Skeletal muscle satellite cell (primary cell): Measurements from ENCODE around the gene C12orf56.
"Not testable (repeated sequence)": the region's sequence is repeated elsewhere in the genome, so short reads cannot be mapped to it uniquely, and the experiment has no call there.

Experiments
- H3K27me3 ChIP-seq: 2 replicates; pipeline ENCODE4 v1.7.0; 2013; ENCODE audit warnings: low read length; ENCODE audit not compliant: control insufficient read depth, insufficient read depth
- H3K36me3 ChIP-seq: 2 replicates; pipeline ENCODE4 v1.7.0; 2013; ENCODE audit warnings: mild to moderate bottlenecking, control low read depth, low read length; ENCODE audit not compliant: insufficient read depth
- H3K4me1 ChIP-seq: 2 replicates; pipeline ENCODE4 v1.7.0; 2013; ENCODE audit warnings: low read length; ENCODE audit not compliant: control insufficient read depth, insufficient read depth
- H3K4me2 ChIP-seq: 2 replicates; pipeline ENCODE4 v1.7.0; 2013; ENCODE audit warnings: mild to moderate bottlenecking, low read length
- H3K4me3 ChIP-seq: 2 replicates; pipeline ENCODE4 v1.7.0; 2013; ENCODE audit warnings: low read length
- H3K9ac ChIP-seq: 2 replicates; pipeline ENCODE4 v1.7.0; 2013; ENCODE audit warnings: mild to moderate bottlenecking, low read depth, low read length, moderate library complexity
- H3K9me3 ChIP-seq: replicated peaks from 2 replicates; pipeline ENCODE4 v1.7.0; 2013; ENCODE audit warnings: mild to moderate bottlenecking, control low read depth, low read length

The C12orf56 gene

DNA sequence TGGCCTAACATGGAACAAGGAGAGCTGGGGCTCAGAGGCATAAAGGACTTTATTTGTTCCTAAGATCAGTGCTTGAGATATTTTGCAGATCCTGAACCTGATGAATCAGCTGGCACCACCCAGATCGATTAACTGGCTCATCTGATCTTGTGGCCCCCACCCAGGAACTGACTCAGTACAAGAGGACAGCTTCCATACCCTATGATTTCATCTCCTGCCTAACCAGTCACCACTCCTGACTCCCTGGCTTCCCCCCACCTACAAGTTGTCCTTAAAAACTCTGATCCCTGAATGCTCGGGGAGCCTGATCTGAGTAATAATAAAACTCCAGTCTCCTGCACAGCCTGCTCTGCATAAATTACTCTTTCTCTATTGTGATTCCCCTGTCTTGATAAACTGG is 5.1 kb downstream of the C12orf56 start:
- Histone ChIP-seq H3K27me3 (no peaks in the 10 kb centered on the region), H3K36me3 (no peaks in the 10 kb centered on the region), H3K4me3 (no peak overlapping the region), H3K4me1 (peaks cover 16% of the 10 kb centered on the region), H3K4me2 (peak overlapping the region; percentile 48), H3K9me3 (no peaks in the 10 kb centered on the region), H3K9ac (no peak overlapping the region)

DNA sequence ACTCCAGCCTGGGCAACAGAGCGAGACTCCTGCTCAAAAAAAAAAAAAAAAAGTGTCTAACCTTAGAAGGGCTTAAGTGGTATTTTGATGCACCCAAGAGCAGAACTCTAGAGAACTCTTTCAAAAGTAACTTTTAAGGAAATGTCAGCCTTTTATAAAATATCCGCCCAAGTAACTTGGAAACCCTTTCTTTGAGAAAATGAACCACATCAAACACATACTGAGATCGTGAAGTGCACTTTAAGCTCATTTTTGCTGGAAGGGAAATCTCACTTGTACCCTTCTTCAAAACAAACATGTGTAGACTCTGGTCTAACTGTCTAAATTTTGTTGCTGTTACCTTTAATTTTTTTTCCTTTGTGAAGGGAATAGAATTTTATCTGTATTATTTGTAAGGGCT is 5.5 kb downstream of the C12orf56 start:
- Histone ChIP-seq H3K9ac (no peak overlapping the region), H3K9me3 (peaks cover 2% of the 10 kb centered on the region), H3K4me3 (no peak overlapping the region), H3K27me3 (no peaks in the 10 kb centered on the region), H3K4me2 (peak overlapping the region; percentile 48), H3K4me1 (peaks cover 16% of the 10 kb centered on the region), H3K36me3 (no peaks in the 10 kb centered on the region)

DNA sequence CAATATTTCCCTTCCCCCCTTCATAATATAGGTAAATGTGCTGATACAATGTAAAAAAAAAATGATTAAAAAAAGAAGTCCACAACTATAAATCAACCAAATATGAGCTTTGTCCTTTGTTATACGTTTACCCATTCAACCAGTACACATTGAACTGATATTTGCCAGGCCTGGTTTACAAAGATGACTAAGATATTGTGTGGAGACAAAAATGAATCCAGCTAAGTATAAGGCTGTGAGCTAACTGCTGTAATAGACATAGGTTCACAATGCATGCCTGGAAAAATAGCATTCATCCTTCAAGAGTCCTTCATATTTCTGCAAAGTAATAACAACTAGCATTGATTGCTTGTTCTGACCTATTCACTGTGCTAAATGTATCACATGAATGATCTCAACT is 6.9 kb downstream of the C12orf56 start:
- Histone ChIP-seq H3K4me3 (no peak overlapping the region), H3K36me3 (no peaks in the 10 kb centered on the region), H3K27me3 (no peaks in the 10 kb centered on the region)

DNA sequence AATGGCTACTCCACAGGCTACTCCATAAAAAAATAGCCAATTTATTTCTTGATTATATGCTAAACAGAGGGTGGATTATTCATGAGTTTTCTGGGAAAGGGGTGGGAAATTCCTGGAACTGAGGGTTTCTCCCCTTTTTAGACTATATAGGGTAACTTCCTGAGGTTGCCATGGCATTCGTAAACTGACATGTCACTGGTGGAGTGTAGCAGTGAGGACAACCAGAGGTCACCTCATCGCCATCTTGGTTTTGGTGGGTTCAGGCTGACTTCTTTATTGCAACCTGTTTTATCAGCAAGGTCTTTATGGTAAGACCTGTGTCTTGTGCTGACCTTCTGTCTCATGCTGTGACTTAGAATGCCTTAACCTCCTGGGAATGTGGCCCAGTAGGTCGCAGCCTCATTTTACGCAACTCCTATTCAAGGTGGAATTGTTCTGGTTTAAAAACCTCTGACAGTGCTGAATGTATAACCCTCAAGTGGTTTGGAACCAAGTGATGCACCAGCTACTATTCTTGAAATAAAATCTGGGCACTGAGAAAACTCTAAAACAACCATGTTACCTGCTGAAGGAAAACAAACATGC is 27.7 kb downstream of the C12orf56 start:
- H3K9me3 ChIP-seq: no peaks in the 10 kb centered on the region
- H3K9ac ChIP-seq: no peak overlapping the region
- H3K27me3 ChIP-seq: no peaks in the 10 kb centered on the region
- no peaks in the 10 kb centered on the region for H3K4me1 ChIP-seq
- no peaks in the 10 kb centered on the region for H3K36me3 ChIP-seq
- H3K4me3 ChIP-seq: no peak overlapping the region
- no peak overlapping the region for H3K4me2 ChIP-seq

More for the DNA sequence above, 6.9 kb downstream of the C12orf56 start:
- Histone ChIP-seq H3K9ac (no peak overlapping the region), H3K4me1 (peaks cover 16% of the 10 kb centered on the region), H3K4me2 (no peak overlapping the region), H3K9me3 (peaks cover 2% of the 10 kb centered on the region)

DNA sequence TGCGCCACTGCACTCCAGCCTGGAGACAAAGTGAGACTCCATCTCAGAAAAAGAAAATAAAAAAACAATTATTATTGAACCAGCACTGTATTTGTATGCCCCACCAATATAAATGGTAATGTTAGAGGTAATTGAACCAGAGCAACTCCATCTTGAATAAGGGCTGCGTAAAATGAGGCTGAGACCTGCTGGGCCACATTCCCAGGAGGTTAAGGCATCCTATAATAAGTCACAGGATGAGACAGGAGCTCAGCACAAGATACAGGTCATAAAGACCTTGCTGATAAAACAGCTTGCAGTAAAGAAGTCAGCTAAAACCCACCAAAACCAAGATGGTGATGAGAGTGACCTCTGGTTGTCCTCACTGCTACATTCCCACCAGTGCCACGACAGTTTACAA is 29.4 kb downstream of the C12orf56 start:
- H3K4me2 ChIP-seq, H3K4me3 ChIP-seq, H3K9me3 ChIP-seq, H3K4me1 ChIP-seq, H3K9ac ChIP-seq, H3K27me3 ChIP-seq, H3K36me3 ChIP-seq: not testable (repeated sequence)

DNA sequence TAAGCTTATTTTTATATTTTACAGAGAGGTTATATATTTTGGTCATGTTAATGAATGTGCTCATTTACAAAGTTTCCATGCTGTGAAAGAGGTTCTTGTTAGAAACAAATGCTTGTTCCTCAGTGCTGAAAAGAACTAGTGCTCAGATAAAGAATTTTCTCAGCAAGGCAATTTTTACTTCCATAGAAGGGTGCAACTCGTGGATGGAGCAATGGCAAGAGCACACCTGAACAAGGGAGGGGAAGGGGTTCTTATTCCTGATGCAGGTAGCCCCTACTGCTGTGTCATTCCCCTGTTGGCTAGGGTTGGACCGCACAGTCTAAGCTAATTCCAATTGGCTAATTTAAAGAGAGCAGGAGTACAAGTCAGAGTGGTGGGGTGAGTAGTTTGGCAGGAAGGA is 34.3 kb downstream of the C12orf56 start:
- H3K27me3 ChIP-seq, H3K9ac ChIP-seq, H3K4me2 ChIP-seq, H3K9me3 ChIP-seq, H3K4me1 ChIP-seq, H3K4me3 ChIP-seq, H3K36me3 ChIP-seq: not testable (repeated sequence)

DNA sequence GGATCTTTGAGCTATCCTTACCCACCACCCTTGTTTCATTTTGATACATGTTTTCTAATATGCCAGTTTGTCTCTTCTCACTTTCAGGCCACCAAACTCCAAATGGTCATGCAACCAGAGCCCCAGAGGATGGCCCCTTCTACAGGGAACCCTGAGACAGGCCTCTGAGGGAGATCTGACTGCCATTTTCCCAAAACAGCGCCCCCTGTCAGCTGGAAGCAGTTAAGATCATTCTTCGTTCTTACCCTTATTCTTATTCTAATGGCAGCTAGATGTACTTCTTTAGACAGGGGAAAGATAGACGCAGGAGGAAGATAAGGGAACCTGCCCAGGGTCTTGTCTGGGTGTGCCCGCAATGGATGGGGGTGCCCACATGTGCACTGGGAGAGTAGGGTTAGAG is 38.4 kb downstream of the C12orf56 start:
- Histone ChIP-seq H3K4me1 (no peaks in the 10 kb centered on the region), H3K27me3 (no peaks in the 10 kb centered on the region), H3K4me3 (no peak overlapping the region), H3K9me3 (no peaks in the 10 kb centered on the region), H3K4me2 (no peak overlapping the region), H3K36me3 (no peaks in the 10 kb centered on the region), H3K9ac (no peak overlapping the region)

DNA sequence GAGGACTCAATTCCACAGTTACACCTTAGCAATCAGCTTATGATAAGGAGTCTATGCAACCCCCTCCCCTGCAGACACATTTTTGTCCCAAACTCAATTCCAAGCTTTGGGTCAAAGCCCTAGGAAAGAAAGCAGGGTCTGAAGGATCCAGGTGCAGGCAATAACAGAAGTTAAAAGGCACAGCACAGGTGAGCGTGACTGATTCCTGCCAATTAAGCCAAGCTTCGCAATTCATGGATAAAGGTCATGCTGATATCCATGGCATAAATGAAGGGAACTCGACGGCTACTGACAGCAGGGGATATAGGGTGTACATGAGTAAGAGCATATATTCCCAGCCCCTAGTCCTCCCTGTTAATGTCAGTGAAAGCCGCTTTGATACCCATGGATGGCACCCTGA is 39.3 kb downstream of the C12orf56 start:
- Histone ChIP-seq H3K27me3 (no peaks in the 10 kb centered on the region), H3K36me3 (no peaks in the 10 kb centered on the region), H3K9ac (no peak overlapping the region), H3K4me1 (no peaks in the 10 kb centered on the region), H3K4me3 (no peak overlapping the region), H3K4me2 (no peak overlapping the region), H3K9me3 (no peaks in the 10 kb centered on the region)

DNA sequence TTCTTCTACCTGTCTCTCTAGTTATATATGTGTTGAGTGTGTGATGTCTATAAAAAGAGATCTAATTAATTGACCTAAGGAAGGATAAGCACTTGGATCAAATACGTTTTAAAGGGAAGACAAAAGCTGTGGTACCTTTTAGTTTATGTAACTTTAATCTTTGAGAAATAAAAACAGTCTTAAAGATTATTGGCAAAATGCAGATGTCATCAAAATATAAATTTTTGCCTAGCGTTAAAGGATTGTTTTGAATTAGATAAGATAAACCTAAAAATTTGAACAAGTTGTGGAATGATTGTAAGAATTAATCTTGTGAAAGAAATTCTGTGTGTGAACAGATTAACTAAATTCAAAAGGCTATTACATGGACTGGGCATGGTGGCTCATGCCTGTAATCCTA is 42.9 kb downstream of the C12orf56 start:
- Histone ChIP-seq H3K9me3 (no peaks in the 10 kb centered on the region), H3K4me3 (no peak overlapping the region), H3K4me2 (no peak overlapping the region), H3K9ac (no peak overlapping the region), H3K4me1 (no peaks in the 10 kb centered on the region), H3K27me3 (no peaks in the 10 kb centered on the region), H3K36me3 (no peaks in the 10 kb centered on the region)

DNA sequence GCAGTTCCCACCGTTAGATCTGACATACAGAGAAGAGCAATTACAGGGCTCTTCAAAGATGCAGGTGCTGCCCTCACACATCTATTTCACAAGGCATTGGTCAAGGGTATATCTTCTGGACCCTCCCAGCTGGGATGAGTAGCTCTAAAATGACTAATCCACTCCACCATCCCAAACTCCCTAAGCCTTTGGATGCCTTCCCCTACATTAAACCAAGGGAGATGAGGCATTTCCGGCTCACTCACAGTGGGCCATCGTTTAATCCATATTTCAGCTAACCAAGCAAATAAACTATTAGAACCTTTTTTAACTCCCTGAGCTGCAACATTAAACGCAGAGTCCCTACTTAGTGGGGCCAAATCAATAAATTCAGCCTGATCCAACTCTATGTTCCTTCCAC is 45.9 kb downstream of the C12orf56 start:
- not testable (repeated sequence) for H3K4me2 ChIP-seq, H3K36me3 ChIP-seq, H3K9ac ChIP-seq, H3K4me1 ChIP-seq, H3K9me3 ChIP-seq, H3K27me3 ChIP-seq, H3K4me3 ChIP-seq

DNA sequence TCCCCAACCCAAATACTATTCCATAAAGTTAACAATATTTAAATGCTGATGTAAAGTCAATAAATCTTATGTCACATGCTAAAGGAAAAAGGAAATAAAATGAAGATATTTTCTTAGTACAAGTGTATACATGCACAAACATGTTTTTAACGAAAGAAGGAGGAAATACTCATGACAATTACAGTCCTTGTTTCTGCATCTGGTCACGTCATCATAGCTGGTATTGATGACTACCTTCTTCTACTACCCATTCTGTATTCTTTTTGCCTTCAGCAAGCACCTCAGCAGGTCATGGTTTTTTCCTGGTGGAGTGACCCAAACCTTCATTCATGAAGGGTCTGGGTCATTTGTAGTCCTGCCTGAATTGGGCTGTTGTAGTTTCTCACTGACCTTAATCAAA is 50.0 kb downstream of the C12orf56 start:
- H3K27me3 ChIP-seq, H3K4me3 ChIP-seq, H3K9ac ChIP-seq, H3K9me3 ChIP-seq, H3K4me1 ChIP-seq, H3K36me3 ChIP-seq, H3K4me2 ChIP-seq: not testable (repeated sequence)

DNA sequence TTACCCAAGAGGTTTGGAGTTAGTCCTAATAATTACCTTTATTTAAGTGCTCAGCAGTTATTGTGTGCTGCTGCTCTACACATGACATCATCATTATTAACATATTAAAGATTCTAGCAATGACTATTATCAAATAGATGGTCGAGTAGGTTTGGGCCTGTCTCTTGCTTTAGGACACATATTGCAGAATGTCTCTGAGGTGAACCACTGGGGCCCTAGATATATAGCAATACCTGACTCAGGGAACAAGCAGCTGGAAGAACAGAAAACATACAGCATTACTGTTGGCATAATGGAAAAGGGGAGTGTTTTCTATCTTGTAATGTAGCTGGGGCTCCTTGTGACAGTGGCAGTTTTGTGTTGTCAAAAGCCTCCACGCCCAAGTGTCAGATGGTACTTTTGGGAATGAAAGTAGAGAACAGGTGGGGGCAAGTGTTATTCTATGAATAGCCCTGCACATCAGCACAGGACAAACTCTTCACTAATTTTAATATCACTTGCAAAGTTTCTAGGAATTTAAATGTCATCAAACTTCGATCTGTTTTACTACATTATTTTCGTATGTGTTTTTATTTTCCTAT is 54.6 kb downstream of the C12orf56 start:
- Histone ChIP-seq H3K4me3 (no peak overlapping the region), H3K9me3 (no peaks in the 10 kb centered on the region), H3K36me3 (no peaks in the 10 kb centered on the region), H3K4me1 (no peaks in the 10 kb centered on the region), H3K9ac (no peak overlapping the region), H3K27me3 (no peaks in the 10 kb centered on the region), H3K4me2 (no peak overlapping the region)
